ENCODE measurements around the gene PROCA1.
"Not testable (repeated sequence)": the region's sequence is repeated elsewhere in the genome, so short reads cannot be mapped to it uniquely, and the experiment has no call there.

Gene PROCA1

DNA sequence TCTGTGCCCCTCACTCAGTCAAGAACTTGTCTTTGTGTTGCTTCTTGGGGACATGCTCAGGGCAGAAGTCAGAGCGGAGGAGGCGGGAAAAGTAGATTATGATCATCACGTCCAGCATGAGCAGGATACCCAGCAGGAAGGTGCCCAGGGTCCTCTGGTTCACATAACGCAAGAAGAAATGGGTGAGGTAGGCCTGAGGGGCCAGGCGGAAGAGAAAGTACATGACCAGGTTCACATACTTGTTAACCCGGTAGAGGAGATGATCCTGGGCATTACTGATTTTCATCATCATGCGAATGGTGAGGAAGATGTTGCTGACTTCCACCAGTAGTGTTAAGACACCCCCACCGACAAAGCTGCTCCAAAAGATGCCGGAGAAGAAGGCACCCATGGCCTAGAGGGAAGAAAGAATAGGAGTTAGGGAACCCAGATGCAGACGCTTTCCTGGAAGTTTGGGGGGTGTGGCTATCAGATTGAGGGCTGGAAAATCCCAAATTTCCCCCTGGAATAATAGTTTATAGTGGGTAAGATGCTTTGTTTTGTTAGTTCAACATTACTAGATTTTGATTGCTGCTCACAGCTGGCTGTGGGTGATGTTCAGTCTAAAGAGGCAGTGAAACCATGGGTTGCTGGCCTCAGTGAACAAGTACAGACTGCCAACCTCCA is 12.9 kb upstream of the PROCA1 start:
- no peak for DNase-seq

DNA sequence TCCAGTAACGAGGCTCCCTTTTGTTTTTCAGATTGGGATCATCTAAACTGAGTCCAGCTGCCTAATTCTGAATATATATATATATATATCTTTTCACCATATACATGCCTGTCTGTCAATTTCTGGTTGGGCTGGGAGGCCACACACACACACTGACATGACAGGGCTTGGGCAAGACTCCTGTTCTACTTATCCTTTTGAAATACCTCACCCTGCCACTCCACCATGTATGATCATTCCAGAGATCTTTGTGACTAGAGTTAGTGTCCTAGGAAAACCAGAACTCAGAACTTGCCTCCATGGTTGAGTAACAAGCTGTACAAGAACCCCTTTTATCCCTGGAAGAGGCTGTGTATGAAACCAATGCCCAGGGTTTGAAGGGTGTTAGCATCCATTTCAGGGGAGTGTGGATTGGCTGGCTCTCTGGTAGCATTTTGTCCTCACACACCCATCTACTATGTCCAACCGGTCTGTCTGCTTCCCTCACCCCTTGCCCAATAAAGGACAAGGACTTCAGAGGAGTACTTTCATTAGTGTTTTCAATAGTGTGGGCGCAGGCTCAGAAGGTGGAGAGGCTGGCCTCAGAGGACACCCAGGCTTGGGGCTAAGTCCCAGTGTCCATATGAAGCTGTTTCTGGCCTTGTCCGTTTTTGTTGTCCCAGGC is 12.3 kb upstream of the PROCA1 start:
- not testable (repeated sequence) for DNase-seq

DNA sequence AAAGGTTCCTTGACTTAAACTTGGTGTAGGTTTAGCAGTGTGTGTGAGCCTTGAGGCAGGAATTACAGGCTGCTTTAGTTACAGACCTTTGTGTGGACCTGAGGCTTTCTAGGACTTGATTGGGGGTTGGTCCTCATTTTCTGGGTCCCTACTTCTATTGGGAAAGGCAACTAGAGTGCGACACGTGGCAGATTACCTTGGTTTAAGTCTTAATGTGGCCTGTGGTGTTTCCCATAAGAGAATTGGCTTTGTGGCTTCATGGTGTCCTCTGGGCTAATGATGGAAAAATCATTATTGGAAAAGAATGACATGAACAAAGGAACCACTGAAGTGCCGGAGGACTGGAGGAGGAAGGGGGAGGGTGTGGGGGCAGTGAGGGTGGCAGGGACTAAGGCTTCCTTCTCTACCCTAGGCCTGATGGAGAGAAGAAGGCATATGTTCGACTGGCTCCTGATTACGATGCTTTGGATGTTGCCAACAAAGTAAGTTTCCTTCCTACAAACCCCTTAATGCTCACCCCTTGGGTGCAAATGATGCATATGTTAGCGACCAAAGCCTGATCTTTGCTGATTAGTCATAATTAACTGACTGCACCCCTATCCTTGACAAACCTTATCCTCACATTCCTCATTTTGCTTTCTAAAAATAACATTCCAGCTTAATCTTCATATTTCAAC is 11.6 kb upstream of the PROCA1 start:
- DNase-seq = no peak

DNA sequence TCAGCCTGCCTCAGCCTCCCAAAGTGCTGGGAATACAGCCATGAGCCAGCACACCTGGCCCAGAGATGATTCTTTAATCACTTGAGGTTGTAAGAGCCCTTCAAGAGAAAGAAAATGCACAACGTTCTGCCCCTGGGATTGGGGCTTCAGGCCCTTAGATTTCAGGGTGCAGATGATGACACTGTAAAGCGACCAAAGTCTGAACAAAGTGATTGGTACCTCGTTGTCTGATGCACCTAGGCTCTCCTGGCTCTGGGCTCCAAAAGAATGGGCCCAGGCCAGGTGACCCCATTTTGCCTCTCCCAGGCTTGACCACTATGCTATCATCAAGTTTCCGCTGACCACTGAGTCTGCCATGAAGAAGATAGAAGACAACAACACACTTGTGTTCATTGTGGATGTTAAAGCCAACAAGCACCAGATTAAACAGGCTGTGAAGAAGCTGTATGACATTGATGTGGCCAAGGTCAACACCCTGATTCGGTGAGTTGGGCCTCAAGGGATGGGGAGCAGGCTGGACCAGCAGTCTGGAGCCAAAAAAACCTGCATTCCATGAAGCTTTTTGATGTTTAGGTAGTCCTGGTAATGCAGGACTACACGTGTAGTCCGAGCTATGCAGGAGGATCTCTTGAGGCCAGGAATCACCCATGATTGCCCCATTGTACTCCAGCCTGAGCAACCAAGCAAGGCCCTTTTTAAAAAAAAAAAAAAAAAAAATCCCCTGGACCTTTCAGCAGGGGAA is 10.9 kb upstream of the PROCA1 start:
- no peak for DNase-seq

GRCh38 chr17:28720997-28721329 is 9.3 kb upstream of the PROCA1 start:
- DNase-seq = not testable (repeated sequence)

GRCh38 chr17:28720247-28720996 is 8.7 kb upstream of the PROCA1 start:
- no peak for DNase-seq

- no peak for DNase-seq
Observed at GRCh38 chr17:28719021-28719433, 7.3 kb upstream of the PROCA1 start.

GRCh38 chr17:28718333-28719020 is 6.8 kb upstream of the PROCA1 start:
- no peak for DNase-seq

DNA sequence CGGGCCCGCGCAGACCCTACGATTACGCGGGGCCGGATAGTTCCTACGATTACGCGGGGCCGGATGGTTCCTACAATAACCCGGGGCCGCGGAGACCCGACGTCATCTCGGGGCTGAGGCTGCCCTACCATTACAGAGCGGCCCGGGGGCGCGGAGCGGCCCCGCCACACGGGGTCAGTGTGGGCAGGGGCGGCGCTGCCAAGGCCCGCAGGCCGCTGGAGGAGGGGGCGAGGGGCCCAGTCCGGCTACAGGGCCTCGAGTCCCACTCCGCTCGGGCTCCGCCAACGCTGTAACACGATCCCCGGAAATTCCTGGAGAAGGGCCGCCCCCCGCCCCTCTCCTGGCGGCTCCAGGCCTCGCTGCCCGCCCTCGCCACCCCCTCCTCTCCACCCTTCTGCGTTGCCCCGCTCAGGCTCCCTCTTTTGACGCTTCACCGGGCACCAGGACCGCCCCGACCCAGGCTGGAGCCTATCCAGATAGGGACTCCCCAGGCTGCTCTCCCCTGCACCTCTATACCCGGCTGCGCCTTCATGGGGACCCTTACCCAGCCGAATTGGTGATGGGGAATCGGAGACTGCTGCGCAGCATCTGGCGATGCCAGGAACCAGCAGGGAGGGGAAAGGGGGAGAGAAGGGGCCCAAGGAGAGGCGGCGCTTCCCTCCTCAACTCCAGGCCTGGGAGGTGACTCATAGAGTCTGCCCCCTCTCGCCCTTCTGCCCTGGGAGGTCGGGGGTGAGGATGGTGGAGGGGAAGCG is 6.1 kb upstream of the PROCA1 start, which contains the start of gene RAB34:
Gene RAB34, minus strand, starts transcription at position 291 of the 755 bp plus-strand sequence. CDS start 602 bp downstream, outside the sequence.
- DNase-seq = no peak

DNA sequence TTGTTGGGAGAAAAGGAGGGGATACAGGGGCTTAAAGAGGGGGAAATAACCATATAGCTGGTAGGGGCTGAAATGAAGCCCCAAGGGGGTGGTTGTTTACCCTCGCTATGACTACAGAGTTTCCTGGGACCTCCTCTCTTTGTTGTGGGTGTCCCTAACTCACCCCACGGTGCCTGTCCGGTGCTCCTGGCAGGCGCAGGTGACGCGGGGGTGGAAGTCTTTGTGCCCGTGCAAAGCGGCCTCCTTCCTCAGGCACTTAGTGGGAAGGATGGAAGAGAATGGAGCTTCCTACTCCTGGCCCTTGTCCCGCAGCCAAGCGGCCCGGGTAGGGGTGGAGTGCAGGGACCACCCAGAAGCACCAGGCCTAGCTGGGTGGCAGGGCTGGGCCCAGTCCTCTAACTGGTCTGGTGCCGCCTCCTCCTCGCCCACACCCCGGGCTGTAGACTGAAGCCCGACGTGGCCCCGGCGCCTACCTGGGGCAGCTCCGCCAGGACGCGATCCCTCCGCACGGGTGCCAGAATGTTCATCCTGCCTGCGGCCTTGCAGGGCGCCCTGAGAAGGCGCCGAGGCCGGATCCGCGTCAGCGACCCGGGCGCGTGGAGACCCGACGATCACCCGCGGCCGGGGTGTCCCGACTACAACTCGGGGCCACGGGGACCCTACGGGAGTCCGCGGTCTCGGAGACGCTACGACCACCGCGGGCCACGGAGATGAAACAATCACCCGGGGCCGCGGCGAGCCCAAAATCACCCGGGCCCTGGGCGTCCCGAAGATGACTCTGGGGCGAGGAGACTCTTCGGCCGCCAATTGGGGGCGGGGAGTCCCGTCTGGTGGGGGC is 5.3 kb upstream of the PROCA1 start:
- no peak for DNase-seq

DNA sequence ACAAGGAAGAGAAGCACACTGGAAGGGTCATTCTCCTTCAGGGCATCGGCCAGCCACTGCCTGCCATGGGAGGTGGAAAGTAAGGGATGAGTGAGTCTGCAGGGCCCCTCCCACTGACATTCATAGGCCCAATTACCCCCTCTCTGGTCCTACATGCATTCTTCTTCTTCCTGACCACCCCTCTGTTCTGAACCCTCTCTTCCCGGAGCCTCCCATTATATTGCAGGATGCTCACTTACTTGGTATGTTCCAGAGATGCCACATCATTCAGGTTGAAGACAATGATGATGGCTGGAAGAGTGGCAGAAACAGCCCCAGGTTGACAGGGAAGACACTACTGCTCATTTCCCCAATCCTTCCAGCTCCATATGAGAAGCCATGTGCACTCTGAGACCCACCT is 3.5 kb upstream of the PROCA1 start:
- DNase-seq = no peak

DNA sequence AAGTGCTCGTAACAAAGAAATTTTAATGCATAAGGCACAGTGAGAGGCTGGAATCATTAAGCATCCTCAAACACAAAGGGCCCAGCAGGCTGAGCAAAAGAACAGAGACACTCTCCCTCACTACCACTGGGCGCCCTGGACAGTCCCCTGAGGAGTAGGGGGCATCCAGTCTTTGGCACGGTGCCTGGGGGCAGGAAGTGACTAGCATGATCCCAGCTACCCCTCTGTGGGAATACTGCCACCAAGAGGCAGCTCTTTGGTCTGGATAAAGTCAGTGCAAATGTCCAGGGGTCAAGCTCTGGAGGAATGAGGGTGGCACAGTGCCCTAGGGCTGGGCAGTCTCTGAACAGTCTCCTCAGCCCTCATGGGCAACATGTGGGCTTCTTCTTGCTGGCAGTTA is 2.6 kb upstream of the PROCA1 start:
- no peak for DNase-seq

- no peak for DNase-seq
Observed at GRCh38 chr17:28712705-28713415, 1.2 kb upstream of the PROCA1 start.

GRCh38 chr17:28712032-28712704 is 480 bp upstream of the PROCA1 start:
- DNase-seq = peak; percentile 74

GRCh38 chr17:28710861-28711722 is 596 bp downstream of the PROCA1 start:
- DNase-seq = peak; percentile 93

GRCh38 chr17:28707339-28707720 is 4.4 kb downstream of the PROCA1 start:
- no peak for DNase-seq

DNA sequence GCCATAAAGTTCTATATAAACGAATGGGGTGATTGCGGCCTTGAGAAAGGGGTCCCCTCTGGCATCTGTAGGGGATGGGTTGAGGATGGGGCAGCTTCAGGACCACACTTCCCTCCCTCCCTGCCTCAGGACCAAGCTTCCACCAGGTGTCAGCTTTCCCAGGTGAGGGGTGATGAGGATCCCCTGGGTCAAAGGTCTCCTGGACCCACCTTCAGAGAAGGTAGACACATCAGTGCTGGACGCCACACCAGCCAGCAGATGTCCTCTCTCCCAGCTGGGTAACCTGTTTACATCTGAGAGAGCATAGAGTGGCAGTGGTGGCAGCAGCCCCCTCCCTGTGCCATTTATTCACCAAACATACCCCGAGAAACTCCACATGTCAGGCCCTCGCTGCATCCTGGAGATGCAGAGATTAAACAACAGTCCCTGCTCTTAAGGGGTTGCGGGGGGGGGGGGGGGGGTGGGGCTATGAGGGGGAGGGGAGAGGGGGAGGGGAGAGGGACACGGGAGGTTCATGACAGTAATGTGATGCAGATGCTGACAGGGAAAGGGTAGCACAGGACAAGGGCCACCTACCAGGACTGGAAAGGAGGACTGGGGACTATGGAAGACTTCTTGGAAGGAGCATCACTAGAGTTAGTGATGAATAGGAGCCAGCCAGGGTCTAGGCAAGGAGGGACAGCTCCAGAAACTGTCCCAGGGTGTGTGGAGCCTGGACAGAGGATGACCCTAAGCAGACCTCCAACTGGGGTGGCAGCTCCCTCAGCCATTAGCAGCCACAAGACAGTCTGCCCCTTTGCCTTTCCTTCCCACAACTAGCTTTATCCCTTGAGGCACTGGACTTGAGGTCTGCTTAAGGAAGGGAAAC is 5.0 kb downstream of the PROCA1 start:
- DNase-seq = no peak

Measured in CD4-positive, alpha-beta T cell treated with Interleukin-6 for 4 hours (primary cell).